NCI-H446 (cell line): Measurements from ENCODE around the gene GRID2.

ENCODE experiments used
- DNase-seq, 2 experiments: peaks; one replicate each; lab custom pipeline; 2025; lab: John Stamatoyannopoulos, UW

The GRID2 gene

DNA sequence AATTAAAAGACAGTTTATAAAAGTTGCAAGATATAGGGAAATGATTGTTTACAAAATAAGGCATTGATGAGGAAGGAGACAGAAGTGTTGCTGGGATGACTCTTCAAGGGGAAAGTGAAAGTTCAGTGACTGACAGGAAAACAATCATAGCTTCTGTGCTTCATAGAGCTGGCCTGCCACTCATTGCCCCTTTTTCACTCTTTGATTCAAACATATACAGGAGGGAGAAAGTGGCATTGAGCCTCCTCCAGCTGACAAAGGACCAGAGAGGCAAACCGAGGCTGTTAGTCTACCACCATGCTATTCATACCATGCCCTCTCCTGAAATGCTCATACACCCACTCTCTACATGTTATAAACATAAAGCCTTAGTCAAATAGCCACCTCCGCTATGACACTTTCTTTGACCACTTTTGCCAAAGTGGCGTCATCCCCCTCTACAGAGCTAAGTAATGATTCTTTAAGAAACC is 1445.6 kb downstream of the GRID2 start:
- DNase-seq: no peak

- DNase-seq: no peak
Observed at GRCh38 chr4:93751411-93751810, 1447.6 kb downstream of the GRID2 start.

- no peak for DNase-seq
Observed at GRCh38 chr4:93756101-93756500, 1452.3 kb downstream of the GRID2 start.

DNA sequence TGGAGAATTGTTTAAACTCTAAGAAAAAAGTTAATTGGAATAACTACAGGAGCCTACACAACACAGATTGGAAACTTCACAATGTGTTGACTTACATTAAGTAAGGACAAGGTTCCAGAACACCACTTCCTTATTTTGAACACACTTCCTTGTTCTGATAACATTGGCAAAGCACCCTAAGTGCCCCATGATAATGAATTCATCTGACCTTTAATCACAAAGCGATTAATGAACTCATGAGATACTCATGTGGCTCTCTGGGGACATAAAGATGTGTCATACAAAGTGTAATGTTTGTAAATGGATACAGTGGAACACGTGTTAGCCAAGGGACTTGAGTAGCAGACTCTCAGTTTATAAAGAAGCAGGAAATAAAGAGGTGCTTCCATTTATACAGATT is 1455.7 kb downstream of the GRID2 start:
- no peak for DNase-seq

- no peak for DNase-seq
Observed at GRCh38 chr4:93760284-93760683, 1456.5 kb downstream of the GRID2 start.

DNA sequence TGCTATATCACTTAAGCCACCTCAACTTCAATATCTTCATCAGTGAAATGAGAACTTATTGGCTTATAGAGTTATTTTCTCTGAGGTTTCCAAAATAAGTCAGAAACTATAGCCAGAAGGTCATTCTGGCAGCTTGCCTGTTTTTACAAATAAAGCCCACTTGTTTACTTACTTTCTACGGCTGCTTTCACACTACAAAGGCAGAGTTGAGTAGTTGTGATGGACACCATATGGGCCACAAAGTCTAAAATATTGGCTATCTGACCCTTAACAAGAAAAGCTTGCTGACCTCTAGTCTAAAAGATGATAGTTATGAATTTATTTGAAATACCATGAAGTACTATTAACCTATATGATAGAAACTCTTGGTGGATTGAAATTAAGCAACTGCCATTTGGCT is 1457.5 kb downstream of the GRID2 start:
- DNase-seq: peak in 1 of 2 experiments; percentile 61

DNA sequence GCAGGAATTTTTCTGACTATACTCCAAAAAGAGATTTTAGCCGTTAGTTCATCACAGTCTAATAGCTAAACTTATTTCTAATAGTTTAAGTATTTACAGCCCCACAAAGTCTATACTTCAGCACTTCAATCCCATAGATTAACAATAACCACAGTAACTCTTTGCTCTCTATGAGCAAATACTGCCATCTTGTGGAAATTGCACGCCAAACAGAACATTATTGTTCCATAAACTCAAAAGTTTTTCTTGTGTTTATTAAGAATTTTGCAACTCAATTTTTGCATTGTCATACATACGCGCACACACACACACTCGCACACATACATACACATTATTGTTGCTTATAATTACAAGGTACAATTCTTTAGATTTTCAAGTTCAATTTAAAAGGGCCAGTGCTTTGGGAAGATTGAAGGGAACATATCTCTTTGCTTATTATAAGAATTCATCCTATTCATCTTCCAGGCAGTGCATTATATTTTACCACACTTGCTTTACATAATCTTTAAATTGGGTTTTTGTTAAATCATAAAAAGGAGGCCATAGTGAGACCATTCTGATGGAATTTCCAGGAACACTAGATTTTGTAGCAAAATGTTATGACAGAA is 1461.0 kb downstream of the GRID2 start:
- DNase-seq: peak; percentile 38 to 81

GRCh38 chr4:93767917-93768316 is 1464.2 kb downstream of the GRID2 start:
- DNase-seq: no peak

DNA sequence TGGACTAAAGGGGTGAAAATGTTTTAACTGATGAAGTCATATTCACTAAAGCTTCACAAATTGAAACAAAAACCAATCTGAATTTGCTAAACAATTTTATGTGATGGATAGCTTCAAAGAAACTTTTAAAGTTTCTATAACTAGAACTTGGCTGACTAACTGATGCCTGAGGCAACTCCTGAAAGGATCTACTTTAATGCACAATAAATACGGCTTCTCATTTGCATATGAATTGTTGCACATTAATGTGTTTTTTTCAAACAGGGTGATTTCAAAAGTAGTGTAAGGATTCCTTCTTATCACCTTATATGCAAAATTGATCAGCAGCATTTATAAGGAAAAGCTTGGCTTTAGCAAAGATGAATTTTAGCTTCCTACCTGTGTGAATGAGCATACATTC is 1466.4 kb downstream of the GRID2 start:
- no peak for DNase-seq

- DNase-seq: no peak
Observed at GRCh38 chr4:93771640-93772411, 1468.1 kb downstream of the GRID2 start.

GRCh38 chr4:93772858-93773257 is 1469.1 kb downstream of the GRID2 start:
- no peak for DNase-seq

- no peak for DNase-seq
Observed at GRCh38 chr4:93775551-93775950, 1471.8 kb downstream of the GRID2 start.

GRCh38 chr4:93776386-93777080 is 1472.8 kb downstream of the GRID2 start:
- DNase-seq: peak; percentile 19 to 66

GRCh38 chr4:93777081-93777460 is 1473.3 kb downstream of the GRID2 start:
- DNase-seq: no peak

DNA sequence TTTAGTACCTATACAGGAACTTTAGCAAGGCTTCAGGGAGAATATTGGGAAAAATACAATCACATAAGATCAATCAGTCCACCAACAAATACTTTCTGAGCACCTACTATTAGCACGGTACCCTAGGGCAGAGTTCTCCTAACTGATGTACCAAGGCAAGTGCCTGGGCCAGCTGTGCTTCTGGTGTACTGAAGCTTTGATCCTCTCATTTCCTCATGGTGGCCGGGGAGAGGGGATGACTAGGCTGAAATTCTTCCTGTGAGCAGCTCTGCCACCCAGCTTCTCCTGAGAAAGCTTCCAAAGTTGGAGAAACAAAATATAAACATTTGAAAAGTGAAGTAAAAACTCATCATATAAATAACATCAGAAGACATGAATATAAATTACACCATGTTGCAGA is 1475.5 kb downstream of the GRID2 start:
- no peak for DNase-seq

DNA sequence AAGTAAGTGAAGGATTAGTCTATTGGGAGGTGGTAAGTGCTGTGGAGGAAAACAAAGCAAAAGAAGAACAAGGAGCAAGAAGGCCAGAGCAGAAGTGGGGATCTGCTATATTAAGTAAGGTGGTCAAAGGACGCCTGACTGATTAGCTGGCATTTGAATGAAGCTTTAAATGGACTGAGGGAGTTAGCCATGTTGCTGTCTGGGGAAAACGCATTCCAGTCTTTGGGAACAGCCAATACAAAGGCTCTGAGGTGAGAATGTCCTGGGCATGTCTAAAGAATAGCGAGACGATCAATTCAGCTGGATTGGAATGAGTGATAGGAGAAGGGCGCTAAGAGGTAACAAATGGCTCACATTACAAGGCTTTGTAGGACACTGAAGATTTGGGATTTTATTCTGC is 1476.3 kb downstream of the GRID2 start:
- DNase-seq: no peak

DNA sequence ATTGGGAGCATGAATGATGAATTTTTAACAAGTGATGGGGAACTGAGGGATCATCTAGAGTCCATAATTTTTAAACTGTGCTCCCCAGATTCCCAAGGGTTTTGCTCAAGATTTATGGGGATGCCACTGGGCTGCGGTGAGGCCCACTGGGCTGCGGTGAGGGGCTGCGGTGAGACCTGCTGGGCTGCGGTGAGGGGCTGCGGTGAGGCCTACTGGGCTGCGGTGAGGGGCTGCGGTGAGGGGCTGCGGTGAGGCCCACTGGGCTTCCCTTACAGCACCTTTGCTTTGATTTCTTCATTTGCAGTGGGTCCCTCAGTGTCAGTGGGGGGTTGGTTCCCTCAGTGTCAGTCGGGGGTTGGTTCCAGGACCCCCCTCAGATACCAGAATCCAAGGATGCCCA is 1477.4 kb downstream of the GRID2 start:
- DNase-seq: no peak

GRCh38 chr4:93786149-93786548 is 1482.4 kb downstream of the GRID2 start:
- no peak for DNase-seq

- DNase-seq: peak in 1 of 2 experiments; percentile 33
Observed at GRCh38 chr4:93788712-93789111, 1484.9 kb downstream of the GRID2 start.

DNA sequence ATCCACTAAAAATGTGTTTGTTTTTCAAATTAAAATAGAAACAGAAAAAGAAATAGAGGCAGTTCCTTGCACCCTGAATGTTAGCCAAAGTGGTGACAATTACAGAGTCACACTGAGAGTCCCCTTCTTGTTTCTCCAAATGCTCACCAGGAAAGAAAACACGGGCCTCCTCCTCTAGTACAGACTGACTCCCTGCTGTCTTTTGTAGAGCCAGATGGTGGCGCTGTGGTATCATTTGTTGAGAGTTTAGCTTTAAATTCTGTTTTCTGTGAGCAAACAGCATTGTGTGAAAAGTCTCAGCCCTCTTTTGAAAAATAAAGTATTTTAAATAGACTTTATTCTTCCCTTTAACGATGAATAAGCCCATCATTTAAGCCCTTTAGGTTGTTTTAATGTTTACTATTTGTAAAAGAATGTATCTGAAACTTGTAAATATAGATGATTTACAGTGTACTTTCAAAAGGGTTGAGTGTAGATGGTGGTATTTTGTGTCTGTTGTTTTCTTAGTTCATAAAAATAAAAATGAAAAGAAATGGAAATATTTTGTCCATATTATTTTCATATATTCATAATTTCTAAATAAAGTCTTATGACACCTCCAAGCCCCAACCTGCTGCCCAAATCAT is 1487.9 kb downstream of the GRID2 start:
- DNase-seq: peak; percentile 25 to 66

DNA sequence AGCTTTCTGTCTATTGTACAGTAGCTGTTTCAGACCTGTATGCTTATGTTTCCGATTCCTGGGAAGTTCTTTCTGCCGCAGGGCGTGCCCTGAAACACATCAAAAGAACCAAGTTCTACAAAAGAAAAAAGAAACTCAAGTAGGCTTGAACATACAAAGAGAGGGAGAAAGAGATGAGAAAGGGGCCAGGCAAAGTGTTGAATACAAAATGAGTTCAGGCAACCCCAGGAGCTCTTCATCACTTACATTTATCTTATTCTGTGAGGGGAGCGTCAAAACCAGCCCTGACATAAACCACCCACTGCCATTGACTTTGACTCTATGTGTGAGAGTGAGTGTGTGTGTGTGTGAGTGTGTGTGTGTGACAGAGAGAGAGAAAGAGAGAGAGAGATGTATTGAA is 1498.3 kb downstream of the GRID2 start:
- DNase-seq: no peak

DNA sequence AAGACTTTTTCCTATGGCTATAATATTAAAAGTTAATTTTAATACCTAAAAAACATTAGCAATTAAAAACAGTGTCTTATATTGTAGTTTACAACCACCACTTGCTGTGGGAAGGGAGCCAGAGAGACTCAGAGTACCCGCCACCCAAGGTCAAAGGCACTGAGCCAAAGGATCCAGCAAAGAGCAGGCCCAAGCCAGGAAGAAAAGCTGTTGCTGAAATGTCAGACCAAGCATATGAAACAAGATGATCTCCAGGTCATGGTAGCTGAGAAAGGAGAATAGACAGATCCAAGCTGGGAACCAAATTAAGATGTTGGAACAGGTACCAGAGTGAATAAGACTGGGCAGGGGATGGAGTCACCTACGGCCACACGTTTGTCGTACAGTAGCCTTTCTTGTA is 1506.0 kb downstream of the GRID2 start:
- peak; percentile 11 to 54 for DNase-seq
